DOHH2 (cell line): ENCODE measurements around the gene SYP.

Experiments
- EZH2phosphoT487 ChIP-seq: fragments of 200-600 bp; sonication (generic); IDR thresholded peaks from 2 replicates; pipeline ENCODE4 v1.6.1; 2017; ENCODE audit warnings: borderline replicate concordance, mild to moderate bottlenecking, antibody characterized with exemption, low read length, moderate library complexity, mixed read lengths
- TF ChIP-seq, protein P1 (sequence below): fragments of 200-600 bp; sonication (generic); IDR thresholded peaks from one replicate; pipeline ENCODE4 v1.5.1; 2014; ENCODE audit warnings: antibody characterized with exemption, mild to moderate bottlenecking, low read depth, low read length; ENCODE audit not compliant: poor library complexity, severe bottlenecking

GRCh38 chrX:49175435-49176274 lies 24.3 kb downstream of the SYP start:
- TF ChIP-seq, protein P1, sequence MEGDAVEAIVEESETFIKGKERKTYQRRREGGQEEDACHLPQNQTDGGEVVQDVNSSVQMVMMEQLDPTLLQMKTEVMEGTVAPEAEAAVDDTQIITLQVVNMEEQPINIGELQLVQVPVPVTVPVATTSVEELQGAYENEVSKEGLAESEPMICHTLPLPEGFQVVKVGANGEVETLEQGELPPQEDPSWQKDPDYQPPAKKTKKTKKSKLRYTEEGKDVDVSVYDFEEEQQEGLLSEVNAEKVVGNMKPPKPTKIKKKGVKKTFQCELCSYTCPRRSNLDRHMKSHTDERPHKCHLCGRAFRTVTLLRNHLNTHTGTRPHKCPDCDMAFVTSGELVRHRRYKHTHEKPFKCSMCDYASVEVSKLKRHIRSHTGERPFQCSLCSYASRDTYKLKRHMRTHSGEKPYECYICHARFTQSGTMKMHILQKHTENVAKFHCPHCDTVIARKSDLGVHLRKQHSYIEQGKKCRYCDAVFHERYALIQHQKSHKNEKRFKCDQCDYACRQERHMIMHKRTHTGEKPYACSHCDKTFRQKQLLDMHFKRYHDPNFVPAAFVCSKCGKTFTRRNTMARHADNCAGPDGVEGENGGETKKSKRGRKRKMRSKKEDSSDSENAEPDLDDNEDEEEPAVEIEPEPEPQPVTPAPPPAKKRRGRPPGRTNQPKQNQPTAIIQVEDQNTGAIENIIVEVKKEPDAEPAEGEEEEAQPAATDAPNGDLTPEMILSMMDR, result no peak
- no peak for TF ChIP-seq EZH2phosphoT487
